GM12892 (cell line): Measurements from ENCODE around the gene CLEC3A.
"Not testable (repeated sequence)": the region's sequence is repeated elsewhere in the genome, so short reads cannot be mapped to it uniquely, and the experiment has no call there.

Experiments used
- DNase-seq: peaks from one replicate; pipeline ENCODE4 v3.0.0; 2011; ENCODE audit not compliant: insufficient read length
- FAIRE-seq: peaks from 2 replicates; lab custom pipeline; 2011; peaks lifted over from hg19 to GRCh38; lab: Jason Lieb, UNC
- POLR2A ChIP-seq: IDR thresholded peaks from 2 replicates; pipeline ENCODE4 v1.6.1; 2011; ENCODE audit warnings: low read depth, low read length, control low read depth
- POLR2AphosphoS5 ChIP-seq: IDR thresholded peaks from 2 replicates; pipeline ENCODE4 v1.6.1; 2011; ENCODE audit warnings: low read depth, low read length, control low read depth
- TAF1 ChIP-seq: IDR thresholded peaks from 2 replicates; pipeline ENCODE4 v1.6.1; 2011; ENCODE audit warnings: low read depth, mild to moderate bottlenecking, control low read depth, low read length, borderline replicate concordance

The CLEC3A gene

DNA sequence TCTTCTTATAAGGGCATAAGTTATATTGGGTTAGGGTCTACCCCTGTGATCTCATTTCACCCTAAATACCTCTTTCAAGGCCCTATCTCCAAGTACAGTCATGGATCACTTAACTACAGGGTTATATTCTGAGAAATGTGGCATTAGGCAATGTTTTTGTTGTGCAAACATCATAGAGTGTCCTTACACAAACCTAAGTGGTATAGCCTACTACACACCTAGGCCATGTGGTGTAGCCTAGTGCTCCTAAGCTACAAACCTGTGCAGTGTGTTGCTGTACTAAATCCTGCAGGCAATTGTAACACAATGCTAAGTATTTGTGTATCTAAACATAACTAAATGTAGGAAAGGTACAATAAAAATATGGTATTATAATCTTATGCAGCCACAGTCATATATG is 18.0 kb downstream of the CLEC3A start:
- TF ChIP-seq TAF1 (no peak), POLR2A (no peak), POLR2AphosphoS5 (no peak)
- FAIRE-seq (no peak), DNase-seq (no peak)

- FAIRE-seq (no peak), DNase-seq (peak; percentile 19)
- TF ChIP-seq POLR2A (no peak), TAF1 (no peak), POLR2AphosphoS5 (no peak)
Measured at GRCh38 chr16:78045865-78046581, 23.7 kb downstream of the CLEC3A start.

DNA sequence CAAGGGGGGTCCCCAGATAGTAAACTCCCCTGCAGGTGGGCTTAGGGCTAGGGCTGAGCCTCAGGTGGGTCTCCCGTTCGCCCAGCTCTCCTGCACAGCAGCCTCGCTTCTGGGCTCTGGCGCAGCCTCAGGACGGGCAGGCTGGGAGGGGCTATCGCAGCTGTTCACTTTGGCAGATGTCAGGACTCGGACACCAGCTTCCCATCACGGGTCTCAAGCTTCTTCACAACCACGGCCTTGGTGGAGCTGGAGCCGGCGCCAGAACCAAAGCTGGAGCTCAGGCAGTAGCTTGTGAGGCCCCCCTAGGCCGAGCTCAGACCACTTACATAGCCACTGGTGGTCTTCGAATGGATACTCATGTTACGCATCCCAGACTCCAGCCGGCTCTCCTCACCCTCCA is 26.0 kb downstream of the CLEC3A start:
- FAIRE-seq, result no peak
- TF ChIP-seq TAF1 (no peak), POLR2AphosphoS5 (no peak), POLR2A (no peak)

DNA sequence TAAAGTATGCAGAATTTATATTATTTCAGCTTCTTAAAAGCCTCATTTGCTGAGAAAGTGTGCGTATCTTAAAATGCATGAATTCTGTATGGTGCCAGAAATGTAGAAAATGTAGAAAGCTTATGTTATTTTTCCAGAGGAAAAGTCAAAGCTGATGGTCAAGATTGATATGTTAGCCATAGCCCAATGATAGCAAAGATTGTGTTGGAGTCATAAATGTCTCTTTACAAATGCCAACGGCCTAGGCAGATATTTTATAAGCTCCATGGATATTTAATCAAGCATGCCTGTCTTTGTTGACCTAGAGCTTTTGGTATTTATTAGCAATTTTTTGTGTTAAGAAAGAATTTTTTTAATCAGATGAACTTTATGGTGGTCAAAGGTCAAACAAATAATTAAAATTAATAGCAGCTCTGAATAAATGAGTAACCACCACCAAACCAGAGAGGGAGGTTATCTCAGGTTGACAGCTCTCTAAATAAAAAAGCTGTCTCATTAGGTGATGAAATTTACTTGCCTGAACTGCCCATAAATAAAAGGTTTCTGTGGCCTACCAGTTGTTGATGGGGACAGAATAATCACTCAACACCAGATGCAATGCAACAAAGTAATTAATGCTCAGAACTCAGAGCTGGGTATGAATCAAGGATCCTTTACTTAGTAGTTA is 28.5 kb downstream of the CLEC3A start:
- DNase-seq, result no peak
- TF ChIP-seq POLR2AphosphoS5 (no peak), TAF1 (no peak), POLR2A (no peak)
- no peak for FAIRE-seq

More for the DNA sequence above, 26.0 kb downstream of the CLEC3A start:
- DNase-seq, result no peak

GRCh38 chr16:78057803-78058564 is 35.6 kb downstream of the CLEC3A start:
- no peak for DNase-seq
- no peak for TF ChIP-seq POLR2A
- no peak for TF ChIP-seq TAF1
- TF ChIP-seq POLR2AphosphoS5, result no peak
- no peak for FAIRE-seq

DNA sequence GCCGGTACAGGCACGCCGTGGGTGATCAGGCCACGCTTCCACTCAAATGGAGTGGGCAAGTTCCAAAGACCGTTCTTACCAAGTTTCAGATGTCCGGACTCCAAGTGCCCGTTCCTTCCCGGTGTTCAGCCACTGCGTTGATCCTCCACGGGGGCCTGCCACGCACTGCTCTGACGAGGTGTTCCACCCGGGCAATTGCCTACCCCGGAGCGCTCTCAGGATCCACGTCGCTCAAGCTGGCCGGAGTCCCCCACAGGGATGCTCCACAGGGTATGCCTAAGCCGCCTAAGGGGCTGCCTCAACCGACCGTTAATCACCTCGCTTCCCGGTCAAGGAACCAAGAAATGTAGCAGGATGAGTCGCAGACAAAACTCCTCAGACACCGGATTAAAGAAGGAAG is 37.5 kb downstream of the CLEC3A start:
- not testable (repeated sequence) for FAIRE-seq, DNase-seq

GRCh38 chr16:78060295-78060694 is 37.9 kb downstream of the CLEC3A start:
- no peak for FAIRE-seq
- TF ChIP-seq POLR2AphosphoS5, result no peak
- TF ChIP-seq TAF1, result no peak
- TF ChIP-seq POLR2A, result no peak
- DNase-seq, result no peak

GRCh38 chr16:78060809-78061208 is 38.5 kb downstream of the CLEC3A start:
- TF ChIP-seq TAF1, result no peak
- TF ChIP-seq POLR2A, result no peak
- no peak for TF ChIP-seq POLR2AphosphoS5
- FAIRE-seq (no peak), DNase-seq (no peak)

- no peak for TF ChIP-seq POLR2A
- DNase-seq (no peak), FAIRE-seq (no peak)
Measured at GRCh38 chr16:78065319-78065718, 43.0 kb downstream of the CLEC3A start.

- TF ChIP-seq POLR2AphosphoS5 (no peak), POLR2A (no peak), TAF1 (no peak)
- no peak for FAIRE-seq
Measured at GRCh38 chr16:78069913-78070312, 47.6 kb downstream of the CLEC3A start.

GRCh38 chr16:78072275-78072674 is 49.9 kb downstream of the CLEC3A start:
- DNase-seq (no peak), FAIRE-seq (no peak)
- no peak for TF ChIP-seq TAF1
- TF ChIP-seq POLR2A, result no peak
- no peak for TF ChIP-seq POLR2AphosphoS5

More at GRCh38 chr16:78069913-78070312, 47.6 kb downstream of the CLEC3A start:
- no peak for DNase-seq

GRCh38 chr16:78075800-78076199 is 53.5 kb downstream of the CLEC3A start:
- no peak for DNase-seq
- no peak for FAIRE-seq
- TF ChIP-seq POLR2AphosphoS5, result no peak

DNA sequence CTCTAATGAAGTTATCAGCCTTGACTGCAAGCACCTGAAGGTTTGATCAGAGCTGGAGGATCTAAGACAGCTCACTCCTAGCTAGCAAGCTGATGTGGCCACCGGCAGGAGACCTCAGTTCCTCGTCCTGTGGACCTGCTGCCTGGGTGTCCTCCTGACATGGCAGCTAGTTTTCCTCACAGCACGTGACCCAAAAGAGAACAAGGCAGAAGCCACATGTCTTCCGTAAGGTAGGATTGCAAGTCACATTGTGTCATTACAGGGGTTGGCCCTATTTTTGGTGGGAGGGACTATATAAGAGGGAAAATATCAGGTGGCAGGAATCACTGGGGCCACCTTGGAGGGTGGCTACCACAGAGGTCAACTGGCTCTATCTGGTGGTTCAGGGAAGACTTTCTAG is 59.0 kb downstream of the CLEC3A start:
- DNase-seq, result no peak
- FAIRE-seq, result no peak
- TF ChIP-seq POLR2A, result no peak
- TF ChIP-seq TAF1, result no peak
- no peak for TF ChIP-seq POLR2AphosphoS5
